Measurements from ENCODE around the gene IMPDH2.

The IMPDH2 gene

DNA sequence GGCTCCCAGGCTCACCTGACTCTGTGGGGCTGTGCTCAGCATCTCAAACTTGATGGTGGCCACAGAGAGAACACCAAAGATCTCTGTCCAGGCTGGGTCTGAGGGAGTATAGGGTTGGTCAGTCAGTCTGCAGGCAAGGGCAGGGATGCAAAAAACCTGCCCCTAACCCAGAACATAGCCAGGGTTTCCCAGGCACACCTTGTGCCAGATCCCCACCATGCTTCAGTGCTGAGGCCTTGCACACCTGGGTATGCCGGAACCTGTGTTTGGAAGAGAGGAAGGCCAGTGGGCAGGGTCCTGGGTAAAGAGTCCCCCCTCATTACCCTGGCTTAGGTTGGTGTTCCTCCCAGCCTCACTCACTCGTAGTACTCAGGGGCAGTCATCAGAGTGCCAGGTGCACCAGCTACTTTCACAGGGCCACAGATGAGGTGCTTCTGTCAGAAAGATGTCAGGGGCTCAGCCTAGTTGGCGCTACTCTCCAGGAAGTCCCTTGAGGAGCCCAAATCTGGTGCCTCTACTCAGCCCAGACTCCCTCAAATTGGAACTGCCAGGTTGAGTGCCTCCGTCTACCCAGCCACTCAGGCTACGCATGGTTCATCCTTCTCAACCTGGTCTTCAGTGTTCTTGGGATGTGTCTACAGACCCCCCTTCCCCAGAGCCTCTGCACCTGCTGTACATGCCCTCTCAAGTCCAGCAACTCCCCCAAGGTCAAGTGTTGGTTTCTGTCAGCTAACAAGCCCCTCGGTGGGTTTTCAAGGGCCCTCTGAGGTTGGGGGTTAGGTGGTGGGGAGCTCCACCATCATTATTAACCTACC, 12.6 kb downstream of the IMPDH2 start:
- Histone ChIP-seq H3K4me3 (ENCODE audit: severe bottlenecking) (no peak overlapping the region), H3K36me3 (ENCODE audit: low read depth) (peaks cover 53% of the 10 kb centered on the region), H3K27ac (ENCODE audit: poor library complexity, severe bottlenecking) (peak overlapping the region; percentile 88), H3K27me3 (ENCODE audit: insufficient read depth, poor library complexity, severe bottlenecking) (no peaks in the 10 kb centered on the region), H3K4me1 (ENCODE audit: insufficient read depth, poor library complexity, severe bottlenecking) (peaks cover 4% of the 10 kb centered on the region), H3K9me3 (ENCODE audit: severe bottlenecking) (no peaks in the 10 kb centered on the region)
- DNase-seq (ENCODE audit: low spot score) (no peak), ATAC-seq (ENCODE audit: low read depth) (no peak)
- TF ChIP-seq, protein P1, sequence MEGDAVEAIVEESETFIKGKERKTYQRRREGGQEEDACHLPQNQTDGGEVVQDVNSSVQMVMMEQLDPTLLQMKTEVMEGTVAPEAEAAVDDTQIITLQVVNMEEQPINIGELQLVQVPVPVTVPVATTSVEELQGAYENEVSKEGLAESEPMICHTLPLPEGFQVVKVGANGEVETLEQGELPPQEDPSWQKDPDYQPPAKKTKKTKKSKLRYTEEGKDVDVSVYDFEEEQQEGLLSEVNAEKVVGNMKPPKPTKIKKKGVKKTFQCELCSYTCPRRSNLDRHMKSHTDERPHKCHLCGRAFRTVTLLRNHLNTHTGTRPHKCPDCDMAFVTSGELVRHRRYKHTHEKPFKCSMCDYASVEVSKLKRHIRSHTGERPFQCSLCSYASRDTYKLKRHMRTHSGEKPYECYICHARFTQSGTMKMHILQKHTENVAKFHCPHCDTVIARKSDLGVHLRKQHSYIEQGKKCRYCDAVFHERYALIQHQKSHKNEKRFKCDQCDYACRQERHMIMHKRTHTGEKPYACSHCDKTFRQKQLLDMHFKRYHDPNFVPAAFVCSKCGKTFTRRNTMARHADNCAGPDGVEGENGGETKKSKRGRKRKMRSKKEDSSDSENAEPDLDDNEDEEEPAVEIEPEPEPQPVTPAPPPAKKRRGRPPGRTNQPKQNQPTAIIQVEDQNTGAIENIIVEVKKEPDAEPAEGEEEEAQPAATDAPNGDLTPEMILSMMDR (IDR thresholded peaks at IDR 0.05; ENCODE audit: poor library complexity, severe bottlenecking) = no peak

- H3K27me3 ChIP-seq (ENCODE audit: insufficient read depth, poor library complexity, severe bottlenecking) = no peaks in the 10 kb centered on the region
- H3K9me3 ChIP-seq (ENCODE audit: severe bottlenecking) = no peaks in the 10 kb centered on the region
- H3K36me3 ChIP-seq (ENCODE audit: low read depth) = peaks cover 58% of the 10 kb centered on the region
- H3K27ac ChIP-seq (ENCODE audit: poor library complexity, severe bottlenecking) = no peak overlapping the region
- TF ChIP-seq, protein P1 (IDR thresholded peaks at IDR 0.05; ENCODE audit: poor library complexity, severe bottlenecking) = no peak
- no peak for ATAC-seq (ENCODE audit: low read depth)
- no peak overlapping the region for H3K4me3 ChIP-seq (ENCODE audit: severe bottlenecking)
- DNase-seq (ENCODE audit: low spot score) = no peak
- H3K4me1 ChIP-seq (ENCODE audit: insufficient read depth, poor library complexity, severe bottlenecking) = peaks cover 4% of the 10 kb centered on the region
Observed at GRCh38 chr3:49015765-49016164, 13.4 kb downstream of the IMPDH2 start.

- peaks cover 58% of the 10 kb centered on the region for H3K36me3 ChIP-seq (ENCODE audit: low read depth)
- H3K9me3 ChIP-seq (ENCODE audit: severe bottlenecking) = no peaks in the 10 kb centered on the region
- peaks cover 4% of the 10 kb centered on the region for H3K4me1 ChIP-seq (ENCODE audit: insufficient read depth, poor library complexity, severe bottlenecking)
- ATAC-seq (ENCODE audit: low read depth) (no peak), DNase-seq (ENCODE audit: low spot score) (no peak)
- H3K4me3 ChIP-seq (ENCODE audit: severe bottlenecking) = no peak overlapping the region
- H3K27me3 ChIP-seq (ENCODE audit: insufficient read depth, poor library complexity, severe bottlenecking) = no peaks in the 10 kb centered on the region
- TF ChIP-seq, protein P1 (IDR thresholded peaks at IDR 0.05; ENCODE audit: poor library complexity, severe bottlenecking) = no peak
- H3K27ac ChIP-seq (ENCODE audit: poor library complexity, severe bottlenecking) = no peak overlapping the region
Observed at GRCh38 chr3:49015072-49015471, 14.1 kb downstream of the IMPDH2 start.

- DNase-seq (ENCODE audit: low spot score) (no peak), ATAC-seq (ENCODE audit: low read depth) (peak; percentile 33; the same call in 2 of the 3 replicates)
- no peaks in the 10 kb centered on the region for H3K27me3 ChIP-seq (ENCODE audit: insufficient read depth, poor library complexity, severe bottlenecking)
- TF ChIP-seq, protein P1 (IDR thresholded peaks at IDR 0.05; ENCODE audit: poor library complexity, severe bottlenecking) = peak; percentile 54
- peaks cover 58% of the 10 kb centered on the region for H3K36me3 ChIP-seq (ENCODE audit: low read depth)
- no peak overlapping the region for H3K27ac ChIP-seq (ENCODE audit: poor library complexity, severe bottlenecking)
- no peak overlapping the region for H3K4me3 ChIP-seq (ENCODE audit: severe bottlenecking)
- H3K4me1 ChIP-seq (ENCODE audit: insufficient read depth, poor library complexity, severe bottlenecking) = no peaks in the 10 kb centered on the region
- H3K9me3 ChIP-seq (ENCODE audit: severe bottlenecking) = no peaks in the 10 kb centered on the region
Observed at GRCh38 chr3:49013738-49014660, 15.2 kb downstream of the IMPDH2 start.

All from RWPE2 (cell line).